ENCODE data around the gene LRAT.

DNA sequence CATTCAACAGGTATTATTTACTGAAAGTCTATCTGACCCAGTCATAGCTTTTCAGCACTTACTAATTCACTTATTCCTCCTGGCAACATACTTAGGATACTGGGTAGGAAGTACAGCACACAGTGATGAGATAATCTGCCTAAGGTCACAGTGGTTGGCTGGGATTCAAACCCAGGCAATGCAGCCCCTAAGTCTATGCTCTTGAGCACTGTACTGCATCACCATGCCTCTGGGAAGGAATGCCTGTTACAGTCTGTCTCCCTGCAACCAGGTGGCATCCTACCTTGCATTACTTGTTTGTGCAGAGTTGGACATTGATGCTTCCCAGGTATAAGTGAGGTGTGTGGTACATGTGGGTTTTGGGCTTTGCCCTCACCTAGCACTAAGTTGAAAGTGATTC, 21.5 kb upstream of the LRAT start:
- TF ChIP-seq, protein P1, sequence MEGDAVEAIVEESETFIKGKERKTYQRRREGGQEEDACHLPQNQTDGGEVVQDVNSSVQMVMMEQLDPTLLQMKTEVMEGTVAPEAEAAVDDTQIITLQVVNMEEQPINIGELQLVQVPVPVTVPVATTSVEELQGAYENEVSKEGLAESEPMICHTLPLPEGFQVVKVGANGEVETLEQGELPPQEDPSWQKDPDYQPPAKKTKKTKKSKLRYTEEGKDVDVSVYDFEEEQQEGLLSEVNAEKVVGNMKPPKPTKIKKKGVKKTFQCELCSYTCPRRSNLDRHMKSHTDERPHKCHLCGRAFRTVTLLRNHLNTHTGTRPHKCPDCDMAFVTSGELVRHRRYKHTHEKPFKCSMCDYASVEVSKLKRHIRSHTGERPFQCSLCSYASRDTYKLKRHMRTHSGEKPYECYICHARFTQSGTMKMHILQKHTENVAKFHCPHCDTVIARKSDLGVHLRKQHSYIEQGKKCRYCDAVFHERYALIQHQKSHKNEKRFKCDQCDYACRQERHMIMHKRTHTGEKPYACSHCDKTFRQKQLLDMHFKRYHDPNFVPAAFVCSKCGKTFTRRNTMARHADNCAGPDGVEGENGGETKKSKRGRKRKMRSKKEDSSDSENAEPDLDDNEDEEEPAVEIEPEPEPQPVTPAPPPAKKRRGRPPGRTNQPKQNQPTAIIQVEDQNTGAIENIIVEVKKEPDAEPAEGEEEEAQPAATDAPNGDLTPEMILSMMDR (conservative IDR thresholded peaks at IDR 0.05): no peak
- no peak for TF ChIP-seq ZFX (IDR thresholded peaks at IDR 0.05)
